Endometrium (tissue), 2 donors: ENCODE results near the gene FGF14.

Experiments
- FAIRE-seq: peaks from 2 replicates; lab custom pipeline; 2012; peaks lifted over from hg19 to GRCh38; lab: Jason Lieb, UNC
- donor health status: control.
- donor health status: control.

FGF14 gene

DNA sequence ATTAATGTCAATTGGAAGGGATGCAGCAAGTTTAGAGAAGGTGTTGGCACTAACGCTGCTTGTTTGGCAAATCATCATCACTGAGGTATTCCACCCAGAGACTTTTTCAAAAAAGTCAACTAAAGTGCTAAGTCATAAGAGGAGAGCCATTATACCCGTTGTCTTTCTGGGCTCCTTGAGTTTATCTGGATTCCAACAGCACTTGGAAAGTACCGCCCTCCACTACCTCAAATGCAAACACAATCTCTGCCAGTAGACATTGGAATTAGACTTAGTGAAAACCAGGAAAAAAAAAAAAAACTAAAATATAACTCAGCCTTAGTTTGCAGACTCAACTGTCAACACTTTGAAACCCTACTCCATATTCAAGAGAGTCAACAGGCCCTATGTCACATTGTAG lies 683.4 kb downstream of the FGF14 start:
- no peak for FAIRE-seq

DNA sequence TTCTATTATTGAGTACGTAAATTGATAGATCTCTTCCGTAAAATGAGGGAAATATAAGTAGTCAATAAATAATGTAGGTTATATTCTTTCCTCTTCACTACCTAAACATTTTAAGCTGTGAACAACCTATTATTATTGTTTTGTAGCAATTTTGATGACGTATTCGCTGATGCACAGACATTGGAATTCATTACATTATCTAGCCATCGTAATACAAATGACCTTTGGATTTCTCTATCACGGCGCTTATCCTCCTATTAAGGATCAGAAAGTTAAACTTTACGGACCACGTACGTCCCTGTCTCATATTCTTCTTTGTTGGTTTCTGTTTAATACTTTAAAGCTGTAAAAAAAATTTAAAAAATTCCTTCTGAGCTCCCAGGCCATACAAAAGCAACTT lies 684.5 kb downstream of the FGF14 start:
- no peak for FAIRE-seq

DNA sequence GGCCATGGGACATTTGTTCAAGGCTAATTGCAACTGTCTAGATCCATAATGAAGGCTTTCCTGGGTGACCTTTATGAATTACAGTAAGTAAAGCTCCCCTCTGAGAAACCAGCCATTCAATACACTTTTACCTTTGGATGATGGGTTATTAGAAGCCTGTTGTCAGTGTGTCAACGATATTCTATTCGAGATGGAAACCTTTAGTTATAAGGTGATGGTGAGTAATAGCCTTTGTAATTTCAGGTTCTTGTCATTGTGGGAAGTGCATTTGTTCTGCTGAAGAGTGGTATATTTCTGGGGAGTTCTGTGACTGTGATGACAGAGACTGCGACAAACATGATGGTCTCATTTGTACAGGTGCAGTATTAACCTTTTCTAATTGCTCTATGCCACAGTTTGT lies 687.7 kb downstream of the FGF14 start:
- no peak for FAIRE-seq

GRCh38 chr13:101712026-101712348 lies 689.9 kb downstream of the FGF14 start:
- no peak for FAIRE-seq

DNA sequence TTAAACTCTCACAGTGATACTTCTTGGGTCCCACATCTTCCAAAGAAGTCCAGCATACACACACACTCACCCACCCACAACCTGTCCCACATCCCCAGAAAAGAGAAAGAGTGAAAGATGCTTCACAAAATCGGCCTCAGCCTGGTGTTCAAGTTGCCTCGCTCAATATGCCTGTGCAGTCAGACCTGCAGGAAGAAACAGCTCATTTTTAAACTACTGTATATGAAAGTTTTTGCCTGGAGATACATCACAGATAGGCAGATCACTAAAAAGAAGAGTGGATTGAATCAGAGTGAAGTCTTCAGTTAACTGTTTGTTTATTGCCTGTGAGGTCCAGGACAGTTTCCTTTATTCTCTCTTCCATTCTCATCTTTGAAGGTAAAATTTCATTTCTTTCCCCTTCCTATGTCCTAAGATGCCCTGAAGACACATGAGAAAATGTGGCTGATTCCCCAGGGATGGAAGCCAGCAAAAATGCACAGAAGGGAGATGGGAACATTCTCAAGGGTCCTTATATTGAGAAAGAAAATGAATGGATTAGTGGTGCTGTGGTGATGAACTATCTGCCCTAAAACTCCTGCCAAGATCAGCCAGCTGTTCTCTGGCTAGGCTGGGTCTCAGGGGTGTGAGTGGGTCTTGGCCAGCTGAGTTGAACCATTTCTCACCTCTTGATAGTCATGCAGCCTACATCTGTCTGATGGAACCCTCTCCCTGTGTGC lies 690.4 kb downstream of the FGF14 start:
- no peak for FAIRE-seq

- peak; percentile 70 for FAIRE-seq
Observed at GRCh38 chr13:101709952-101710351, 691.9 kb downstream of the FGF14 start.

- no peak for FAIRE-seq
Observed at GRCh38 chr13:101708115-101708514, 693.7 kb downstream of the FGF14 start.

DNA sequence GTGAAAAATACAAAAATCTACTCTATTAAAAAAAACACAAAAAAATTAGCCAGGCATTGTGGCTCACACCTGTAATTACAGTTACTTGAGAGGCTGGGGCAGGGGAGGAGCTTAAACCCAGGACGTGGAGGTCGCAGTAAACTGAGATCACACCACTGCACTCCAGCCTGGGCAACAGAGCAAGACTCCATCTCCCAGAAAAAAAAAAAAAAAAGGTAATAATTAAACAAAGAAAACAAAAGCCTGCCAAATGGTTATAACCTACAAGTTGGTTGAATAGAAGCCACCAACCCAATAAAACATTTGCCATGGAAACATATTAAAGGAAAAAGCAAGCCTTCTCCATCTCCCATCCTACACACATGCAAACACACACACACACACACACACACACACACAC lies 694.2 kb downstream of the FGF14 start:
- no peak for FAIRE-seq

DNA sequence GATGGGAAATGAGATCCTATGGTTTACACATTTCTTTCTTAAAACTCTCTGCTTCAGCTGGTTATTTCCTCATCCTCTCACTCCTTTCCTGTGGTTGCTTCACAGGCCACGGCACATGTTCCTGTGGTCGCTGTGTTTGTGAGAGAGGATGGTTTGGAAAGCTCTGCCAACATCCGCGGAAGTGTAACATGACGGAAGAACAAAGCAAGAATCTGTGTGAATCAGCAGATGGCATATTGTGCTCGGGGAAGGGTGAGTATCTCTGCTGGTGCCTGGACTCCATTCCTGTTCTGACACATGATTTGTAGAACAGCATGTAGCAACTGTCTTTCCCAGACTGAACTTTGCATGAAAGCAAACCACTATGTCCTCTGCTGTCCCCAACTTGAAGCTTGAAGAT lies 695.2 kb downstream of the FGF14 start:
- no peak for FAIRE-seq

DNA sequence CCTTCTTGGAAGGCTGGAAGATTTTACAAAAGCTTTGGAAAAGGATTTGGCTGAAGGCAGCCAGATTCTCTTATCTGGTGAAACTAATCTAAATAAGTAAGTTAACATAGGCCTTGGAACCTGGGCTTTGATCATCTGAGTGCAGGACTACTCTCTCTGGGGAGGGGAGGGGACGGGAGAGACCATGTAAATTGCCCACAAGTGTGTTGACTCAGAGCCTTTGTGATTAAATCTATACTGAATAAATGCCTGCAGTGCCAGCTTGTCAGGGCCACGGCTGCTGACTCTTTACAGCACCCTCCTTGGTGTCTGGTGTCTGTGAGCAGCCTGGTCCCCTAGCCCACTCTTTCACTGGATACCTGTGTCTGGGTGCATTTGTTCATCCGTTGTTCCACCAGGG lies 698.0 kb downstream of the FGF14 start:
- no peak for FAIRE-seq

- FAIRE-seq = no peak
Observed at GRCh38 chr13:101703081-101703480, 698.8 kb downstream of the FGF14 start.

GRCh38 chr13:101700598-101700997 lies 701.2 kb downstream of the FGF14 start:
- FAIRE-seq = no peak

DNA sequence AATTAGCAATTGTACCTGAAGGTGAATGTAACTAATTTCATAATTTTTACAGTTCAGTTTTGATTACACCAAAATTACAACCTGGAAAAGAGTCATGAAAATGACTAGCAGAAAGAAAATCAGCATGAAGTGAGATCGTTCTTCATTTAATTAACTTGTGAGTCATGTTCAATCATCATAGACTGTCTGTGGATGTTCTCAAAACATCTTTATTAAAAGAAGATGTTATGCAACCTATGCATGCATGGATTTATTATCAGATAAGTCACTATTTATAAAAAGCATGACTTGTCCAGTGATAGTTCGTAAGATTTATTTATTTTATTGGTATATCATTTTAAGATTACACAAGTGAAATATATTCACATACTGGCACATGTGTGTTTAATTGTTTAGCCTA lies 703.4 kb downstream of the FGF14 start:
- FAIRE-seq = no peak

DNA sequence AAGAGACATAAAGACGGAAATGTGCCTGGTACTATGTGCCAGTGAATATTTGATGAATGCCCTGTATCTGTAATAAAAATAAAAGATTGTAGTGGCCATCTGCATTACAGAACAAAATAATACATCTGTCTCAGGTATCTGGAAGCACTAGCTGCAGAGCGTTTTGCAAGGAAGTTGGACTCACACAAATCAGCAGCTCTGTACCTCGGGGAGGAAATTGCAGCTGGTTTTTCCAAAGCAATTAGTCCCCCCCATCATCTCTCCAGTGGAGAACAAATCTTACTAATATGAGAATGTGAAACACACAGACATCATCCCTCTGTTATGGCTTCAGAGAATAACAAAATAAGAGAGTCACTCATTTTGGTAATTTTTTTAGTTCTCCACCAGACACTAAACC lies 704.1 kb downstream of the FGF14 start:
- FAIRE-seq = no peak

DNA sequence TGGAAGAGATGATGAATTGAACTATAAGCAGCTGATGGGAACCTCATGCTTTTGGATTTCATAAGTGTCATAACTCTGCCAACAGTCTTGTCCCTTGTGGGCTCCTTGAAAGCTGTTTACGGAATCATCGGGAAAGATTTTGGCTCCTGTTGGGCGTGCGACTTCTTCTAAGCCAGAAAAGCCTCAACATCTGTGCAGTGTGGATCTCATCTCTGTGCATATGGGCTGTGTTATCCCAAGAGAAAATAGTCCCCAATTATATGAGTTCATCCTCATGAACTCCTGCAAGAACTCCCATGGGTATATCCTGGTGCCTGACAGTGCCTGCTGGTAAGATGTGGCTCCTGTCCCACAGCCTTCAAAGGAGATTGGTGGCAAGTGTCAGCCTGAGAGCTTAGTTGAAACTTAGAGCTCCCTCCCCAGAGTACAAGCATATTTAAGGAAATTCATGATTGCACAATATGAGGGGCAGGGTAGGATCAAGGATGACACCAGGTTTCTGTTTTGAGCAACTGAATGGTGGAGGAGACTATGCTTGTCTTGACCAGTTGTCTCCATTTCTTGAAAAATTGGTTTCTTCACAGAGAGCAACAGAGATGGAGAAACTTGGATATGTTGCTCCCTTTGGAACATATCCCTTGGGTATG lies 705.9 kb downstream of the FGF14 start:
- FAIRE-seq = no peak

- no peak for FAIRE-seq
Observed at GRCh38 chr13:101691341-101691860, 710.4 kb downstream of the FGF14 start.

- no peak for FAIRE-seq
Observed at GRCh38 chr13:101690871-101691270, 711.0 kb downstream of the FGF14 start.

GRCh38 chr13:101686003-101686402 lies 715.8 kb downstream of the FGF14 start:
- FAIRE-seq = no peak

DNA sequence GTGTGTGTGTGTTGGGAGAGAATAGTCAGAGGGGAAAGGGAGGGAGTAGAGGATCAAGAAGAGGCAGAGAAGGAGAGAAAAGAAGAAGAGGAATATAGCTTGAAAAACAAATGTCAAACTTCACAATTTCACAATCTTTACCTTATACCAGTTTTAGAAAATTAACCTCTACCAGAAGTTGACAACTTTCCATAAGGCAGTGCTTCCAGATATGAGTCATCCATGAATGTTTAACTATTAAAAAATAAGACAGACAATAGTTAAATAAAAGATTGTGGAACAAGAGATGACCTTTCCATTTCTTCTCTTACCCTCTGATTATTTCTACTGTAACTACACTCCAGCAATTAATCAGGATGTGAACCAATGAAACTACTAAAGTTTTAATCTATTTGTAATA lies 720.0 kb downstream of the FGF14 start:
- no peak for FAIRE-seq

DNA sequence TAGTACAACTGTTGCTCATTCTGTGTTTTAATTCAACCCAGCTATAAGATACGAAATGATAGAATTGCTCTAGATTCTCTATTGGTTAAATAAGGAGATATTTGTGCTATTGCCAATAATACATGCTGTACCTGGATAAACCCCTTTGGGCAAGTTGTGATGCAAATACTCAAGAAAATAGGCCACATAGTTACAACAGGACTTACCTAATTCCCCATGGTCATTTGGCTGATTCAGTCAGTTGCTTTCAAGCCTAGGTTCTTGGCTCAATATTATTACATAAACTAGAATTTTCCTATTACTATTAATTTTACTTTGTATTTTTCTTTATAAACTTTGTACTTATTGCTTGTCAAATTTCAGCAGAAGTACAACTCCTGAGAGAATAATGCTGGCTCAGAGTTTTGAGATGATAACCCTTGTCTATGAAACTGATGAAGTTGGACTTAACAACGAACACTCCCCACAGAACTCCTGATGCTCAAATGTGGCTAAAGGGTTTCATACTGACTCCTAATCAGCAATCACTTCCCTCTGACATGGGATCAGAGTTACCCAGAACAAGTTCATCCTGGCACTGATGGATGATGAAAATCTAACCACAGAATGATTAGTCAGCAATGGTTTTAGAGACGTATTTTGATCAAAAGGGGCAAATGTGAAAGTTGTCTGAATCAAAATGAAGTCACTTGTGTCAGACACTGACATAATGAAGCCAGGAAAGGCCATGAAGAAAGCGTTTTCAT lies 728.3 kb downstream of the FGF14 start:
- FAIRE-seq = no peak

DNA sequence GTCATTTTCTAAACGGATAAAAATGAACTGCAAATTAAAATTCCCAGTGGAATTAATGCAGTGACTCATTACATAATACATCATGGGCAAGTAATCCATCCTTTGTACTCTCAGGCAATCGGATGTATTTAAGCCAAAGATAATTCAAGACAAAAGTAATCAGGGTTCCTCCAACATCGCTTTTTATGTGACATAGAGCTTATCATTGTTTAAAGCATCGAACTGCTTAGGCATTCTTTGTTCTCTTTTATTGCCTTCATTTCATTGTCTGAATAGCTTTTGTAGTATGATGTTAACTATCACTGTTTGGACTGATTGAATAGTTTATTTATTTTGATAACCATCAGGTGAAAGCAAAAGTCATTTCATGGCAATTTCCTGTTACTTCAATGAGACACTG lies 740.0 kb downstream of the FGF14 start:
- FAIRE-seq = no peak
